B cell (primary cell): Measurements from ENCODE around the gene PIK3C2G. TPM values are rescaled to one million over a fixed set of nuclear protein-coding genes. Genes with fewer than 3 reads are reported as not detected.

Experiments used
- ATAC-seq: fragments of 200-7000 bp; cut with Tn5 transposase; one replicate; pipeline ENCODE4 v1.10.0; 2021; ENCODE audit warnings: low read depth, mild to moderate bottlenecking, moderate number of reproducible peaks, moderate library complexity
- CTCF ChIA-PET: fragments of 350-600 bp; sonication (Branson Sonifier 250); formaldehyde crosslinking; loops from one replicate; lab custom pipeline; 2021; ENCODE audit warnings: antibody characterized with exemption, inconsistent platforms; lab: Charles Lee
- POLR2A ChIA-PET: fragments of 350-600 bp; sonication (Branson Sonifier 250); formaldehyde crosslinking; loops from one replicate; lab custom pipeline; 2021; ENCODE audit warnings: antibody characterized with exemption; lab: Charles Lee
- DNase-seq: peaks from one replicate; pipeline ENCODE4 v3.0.0; 2013
- H2AFZ ChIP-seq: 2 replicates; pipeline ENCODE4 v1.6.1; 2012; ENCODE audit warnings: mild to moderate bottlenecking, low read depth, low read length; ENCODE audit not compliant: insufficient read depth, poor library complexity, severe bottlenecking
- H3K27ac ChIP-seq, 2 donors: 1 replicate in 1 of 2; 2 replicates in 1 of 2; pipeline ENCODE4 v1.5.1; 2012 to 2013; ENCODE audit warnings: low read length in 2 of 2, mild to moderate bottlenecking in 2 of 2, moderate library complexity in 1 of 2
- H3K27me3 ChIP-seq, 4 experiments: fragments of 200-600 bp in 1 of 4; sonication (generic) in 1 of 4; replicated peaks in 1 of 4; 1 replicate in 2 of 4; 2 replicates in 2 of 4; pipeline versions ENCODE4 v1.6.1 to v1.7.0; 2013 to 2016; ENCODE audit warnings: low read length in 3 of 4, mild to moderate bottlenecking in 2 of 4, mixed read lengths in 1 of 4, moderate library complexity in 1 of 4; ENCODE audit not compliant: insufficient read depth in 4 of 4, control insufficient read depth in 3 of 4; ENCODE audit errors: control extremely low read depth in 1 of 4
- H3K36me3 ChIP-seq, 2 experiments: replicated peaks in 1 of 2; 1 replicate in 1 of 2; 2 replicates in 1 of 2; pipeline versions ENCODE4 v1.6.1 to v1.7.1; 2013; ENCODE audit warnings: low read length in 1 of 2; ENCODE audit not compliant: insufficient read depth in 2 of 2, control insufficient read depth in 1 of 2; ENCODE audit errors: control extremely low read depth in 1 of 2, extremely low read depth in 1 of 2
- H3K4me1 ChIP-seq, 2 donors: fragments of 200-600 bp in 1 of 2; sonication (generic) in 1 of 2; 1 replicate in 1 of 2; 2 replicates in 1 of 2; pipeline versions ENCODE4 v1.5.1 to v1.6.1; 2013 to 2017; ENCODE audit warnings: low read length in 2 of 2; ENCODE audit not compliant: control insufficient read depth in 2 of 2, insufficient read depth in 2 of 2
- H3K4me2 ChIP-seq: replicated peaks from 2 replicates; pipeline ENCODE3; 2012; ENCODE audit warnings: mild to moderate bottlenecking, low read depth, low read length; ENCODE audit not compliant: poor library complexity, severe bottlenecking
- H3K4me3 ChIP-seq, 5 experiments: fragments of 200-600 bp in 1 of 5; sonication (generic) in 1 of 5; 1 replicate in 3 of 5; 2 replicates in 2 of 5; pipeline versions ENCODE4 v1.5.1 to v1.7.0; 2011 to 2016; ENCODE audit warnings: low read length in 4 of 5, mild to moderate bottlenecking in 4 of 5, low read depth in 2 of 5, control low read depth in 1 of 5, moderate library complexity in 1 of 5; ENCODE audit not compliant: insufficient read depth in 1 of 5; ENCODE audit errors: control extremely low read depth in 1 of 5, extremely low read depth in 1 of 5
- H3K79me2 ChIP-seq: fragments of 200-600 bp; sonication (generic); one replicate; pipeline ENCODE4 v1.6.0; 2016; ENCODE audit warnings: low read length; ENCODE audit not compliant: control insufficient read depth, insufficient read depth
- H3K9ac ChIP-seq: fragments of 200-600 bp; sonication (generic); 2 replicates; pipeline ENCODE4 v1.6.1; 2017; ENCODE audit warnings: mild to moderate bottlenecking, low read length, moderate library complexity
- H3K9me3 ChIP-seq, 3 donors: one replicate each; pipeline versions ENCODE4 v1.6.1 to v1.7.1; 2013; ENCODE audit warnings: low read length in 2 of 3; ENCODE audit not compliant: control insufficient read depth in 2 of 3, insufficient read depth in 1 of 3; ENCODE audit errors: control extremely low read depth in 1 of 3
- H4K20me1 ChIP-seq: 2 replicates; pipeline ENCODE4 v1.6.0; 2012; ENCODE audit warnings: mild to moderate bottlenecking, low read length; ENCODE audit not compliant: insufficient read depth, control insufficient read depth, poor library complexity, severe bottlenecking
- H3K27ac Mint-ChIP-seq: one replicate; pipeline ENCODE4 v1.8.0; 2021; ENCODE audit warnings: mixed read lengths
- H3K27me3 Mint-ChIP-seq: one replicate; pipeline ENCODE4 v1.8.0; 2021; ENCODE audit warnings: mixed read lengths
- H3K4me1 Mint-ChIP-seq: one replicate; pipeline ENCODE4 v1.8.0; 2021; ENCODE audit warnings: mixed read lengths
- H3K4me3 Mint-ChIP-seq: one replicate; pipeline ENCODE4 v1.8.0; 2021; ENCODE audit warnings: mixed read lengths
- H3K9me3 Mint-ChIP-seq: one replicate; pipeline ENCODE4 v1.8.0; 2022; ENCODE audit warnings: mixed read lengths; ENCODE audit not compliant: insufficient read depth
- EZH2 ChIP-seq: IDR thresholded peaks from 2 replicates; pipeline ENCODE4 v1.6.1; 2012; ENCODE audit warnings: borderline replicate concordance, low read depth, mild to moderate bottlenecking, moderate library complexity, low read length; ENCODE audit not compliant: insufficient read depth, poor library complexity, severe bottlenecking
- WGBS: methylation state at CpG from one replicate; pipeline ENCODE4 v1.1.5; 2013; ENCODE audit warnings: missing lambda C conversion rate; ENCODE audit not compliant: insufficient coverage; 5-methylcytosine and 5-hydroxymethylcytosine counted together
- intact Hi-C: fragments of 100-400 bp; cut with micrococcal nuclease; formaldehyde crosslinking; loops from one replicate; pipeline ENCODE4 v1.10.0; 2022
- polyA plus RNA-seq: library from polyadenylated mRNA; depleted of rRNA; stranded (reverse); fragments of >200 nt; gene quantifications from 2 replicates; pipeline ENCODE4 v1.2.3, GENCODE V29; 2012
- total RNA-seq, 2 donors: library from RNA; stranded (reverse); fragments of 120-200 nt in 1 of 2; gene quantifications; 1 replicate in 1 of 2; 2 replicates in 1 of 2; pipeline versions ENCODE4 v1.2.3 to v1.2.4, GENCODE V29; 2013 to 2022
- TF ChIP-seq, protein P1 (sequence below): fragments of 200-600 bp; IDR thresholded peaks from one replicate; pipeline ENCODE4 v1.8.0; 2022; ENCODE audit warnings: antibody characterized with exemption, mild to moderate bottlenecking

The PIK3C2G gene
- total and polyA plus RNA-seq, 2 donors (not counting 1 experiment from before 2014, with no cell fraction given): not detected

DNA sequence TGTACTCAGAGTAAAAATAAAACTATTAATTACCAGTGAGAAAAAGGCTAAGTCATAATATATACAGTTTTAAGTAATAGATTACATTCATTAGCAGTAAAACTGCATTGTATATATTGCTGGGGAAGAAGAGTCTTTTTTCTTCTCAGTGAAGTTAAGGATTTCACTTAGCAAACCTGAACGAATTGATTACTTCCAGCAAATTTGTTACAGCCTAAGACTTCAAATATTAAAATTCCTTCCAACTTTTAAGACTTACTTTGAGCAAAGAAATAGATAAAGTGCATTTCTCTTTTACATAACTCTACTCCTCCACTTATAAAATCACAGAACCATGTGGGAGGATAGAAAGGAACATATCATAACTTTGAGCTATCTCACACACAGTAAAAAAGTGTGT, 43.3 kb downstream of the PIK3C2G start:
- Mint-ChIP-seq H3K4me3 (no peak overlapping the region), H3K27ac (no peak overlapping the region), H3K4me1 (no peaks in the 10 kb centered on the region), H3K27me3 (no peaks in the 10 kb centered on the region), H3K9me3 (peaks cover 8% of the 10 kb centered on the region)
- intact Hi-C loops: no loop called here
- no peak overlapping the region for H3K9ac ChIP-seq
- H3K27me3 ChIP-seq: no peaks in the 10 kb centered on the region
- no peaks in the 10 kb centered on the region for H4K20me1 ChIP-seq
- ChIA-PET CTCF (no interaction called here), POLR2A (no interaction called here)
- TF ChIP-seq, protein P1, sequence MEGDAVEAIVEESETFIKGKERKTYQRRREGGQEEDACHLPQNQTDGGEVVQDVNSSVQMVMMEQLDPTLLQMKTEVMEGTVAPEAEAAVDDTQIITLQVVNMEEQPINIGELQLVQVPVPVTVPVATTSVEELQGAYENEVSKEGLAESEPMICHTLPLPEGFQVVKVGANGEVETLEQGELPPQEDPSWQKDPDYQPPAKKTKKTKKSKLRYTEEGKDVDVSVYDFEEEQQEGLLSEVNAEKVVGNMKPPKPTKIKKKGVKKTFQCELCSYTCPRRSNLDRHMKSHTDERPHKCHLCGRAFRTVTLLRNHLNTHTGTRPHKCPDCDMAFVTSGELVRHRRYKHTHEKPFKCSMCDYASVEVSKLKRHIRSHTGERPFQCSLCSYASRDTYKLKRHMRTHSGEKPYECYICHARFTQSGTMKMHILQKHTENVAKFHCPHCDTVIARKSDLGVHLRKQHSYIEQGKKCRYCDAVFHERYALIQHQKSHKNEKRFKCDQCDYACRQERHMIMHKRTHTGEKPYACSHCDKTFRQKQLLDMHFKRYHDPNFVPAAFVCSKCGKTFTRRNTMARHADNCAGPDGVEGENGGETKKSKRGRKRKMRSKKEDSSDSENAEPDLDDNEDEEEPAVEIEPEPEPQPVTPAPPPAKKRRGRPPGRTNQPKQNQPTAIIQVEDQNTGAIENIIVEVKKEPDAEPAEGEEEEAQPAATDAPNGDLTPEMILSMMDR: no peak
- TF ChIP-seq EZH2: no peak
- no peaks in the 10 kb centered on the region for H3K36me3 ChIP-seq
- peaks cover 0 to 15% (median 11%) of the 10 kb centered on the region in 3 donors for H3K9me3 ChIP-seq
- no peak overlapping the region for H3K4me2 ChIP-seq
- no peak overlapping the region for H3K27ac ChIP-seq
- H3K4me1 ChIP-seq: no peaks in the 10 kb centered on the region
- no CpG with 5 or more reads among the region's 1 CpG for WGBS
- DNase-seq (no peak), ATAC-seq (no peak)
- H3K79me2 ChIP-seq: no peaks in the 10 kb centered on the region
- no peak overlapping the region for H3K4me3 ChIP-seq
- no peak overlapping the region for H2AFZ ChIP-seq

DNA sequence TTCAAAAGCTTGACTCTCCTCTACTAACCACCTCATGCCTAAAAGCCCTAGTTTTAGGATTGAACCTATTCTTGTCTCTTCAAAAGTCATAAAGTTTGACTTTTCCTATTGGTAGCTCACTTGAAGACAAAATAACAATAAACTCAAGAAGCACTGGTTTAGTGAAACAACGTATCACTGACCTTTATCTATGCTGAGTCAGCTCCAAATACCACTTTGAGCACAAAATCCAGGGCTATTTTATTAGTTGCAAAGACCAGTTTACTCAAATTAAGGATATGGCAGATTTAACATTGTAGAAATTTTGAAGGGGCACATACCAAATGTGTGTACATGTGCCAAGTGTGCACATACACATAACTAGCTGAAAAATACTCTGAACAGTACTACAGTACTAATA, 45.0 kb downstream of the PIK3C2G start:
- Histone ChIP-seq H3K4me2 (no peak overlapping the region), H3K27ac (no peak overlapping the region), H3K4me3 (no peak overlapping the region), H3K9ac (no peak overlapping the region), H3K27me3 (no peaks in the 10 kb centered on the region), H2AFZ (no peak overlapping the region), H3K36me3 (no peaks in the 10 kb centered on the region), H3K79me2 (no peaks in the 10 kb centered on the region), H3K4me1 (no peaks in the 10 kb centered on the region), H4K20me1 (no peaks in the 10 kb centered on the region), H3K9me3 (peaks cover 0 to 11% (median 8%) of the 10 kb centered on the region in 3 donors)
- intact Hi-C loops: no loop called here
- peaks cover 2% of the 10 kb centered on the region for H3K9me3 Mint-ChIP-seq
- H3K4me3 Mint-ChIP-seq: no peak overlapping the region
- ChIA-PET CTCF (no interaction called here), POLR2A (no interaction called here)
- WGBS: no CpG with 5 or more reads among the region's 1 CpG
- H3K4me1 Mint-ChIP-seq: no peaks in the 10 kb centered on the region
- no peak for TF ChIP-seq EZH2
- TF ChIP-seq, protein P1: no peak
- no peak overlapping the region for H3K27ac Mint-ChIP-seq
- no peak for DNase-seq
- no peak for ATAC-seq
- H3K27me3 Mint-ChIP-seq: no peaks in the 10 kb centered on the region
